PFSK-1 (cell line): ENCODE results near the gene PHETA2.

ENCODE experiments used
- FOXP2 ChIP-seq: optimal IDR thresholded peaks from 2 replicates; pipeline ENCODE3; 2011; ENCODE audit warnings: borderline replicate concordance, control low read depth, inconsistent platforms; ENCODE audit not compliant: insufficient read depth; ENCODE audit errors: extremely low read length, extremely low read depth
- POLR2AphosphoS5 ChIP-seq: IDR thresholded peaks from 2 replicates; pipeline ENCODE4 v1.6.1; 2012; ENCODE audit warnings: low read depth, mild to moderate bottlenecking, control low read depth, low read length, moderate library complexity
- SIN3A ChIP-seq: IDR thresholded peaks from 2 replicates; pipeline ENCODE4 v1.6.1; 2012; ENCODE audit warnings: mild to moderate bottlenecking, low read length, moderate library complexity, borderline replicate concordance; ENCODE audit not compliant: insufficient read depth
- TAF1 ChIP-seq: IDR thresholded peaks from 2 replicates; pipeline ENCODE4 v1.6.1; 2012; ENCODE audit warnings: low read length, control low read depth, borderline replicate concordance; ENCODE audit not compliant: insufficient read depth
- TF ChIP-seq, protein P1 (sequence below), 2 experiments: IDR thresholded peaks; 2 replicates each; pipeline versions ENCODE4 v1.6.1 to v1.8.0; 2011 to 2012; ENCODE audit warnings: low read depth in 2 of 2, low read length in 2 of 2, control low read depth in 1 of 2, inconsistent platforms in 1 of 2, mild to moderate bottlenecking in 1 of 2, moderate library complexity in 1 of 2; ENCODE audit not compliant: insufficient read depth in 1 of 2

The PHETA2 gene

DNA sequence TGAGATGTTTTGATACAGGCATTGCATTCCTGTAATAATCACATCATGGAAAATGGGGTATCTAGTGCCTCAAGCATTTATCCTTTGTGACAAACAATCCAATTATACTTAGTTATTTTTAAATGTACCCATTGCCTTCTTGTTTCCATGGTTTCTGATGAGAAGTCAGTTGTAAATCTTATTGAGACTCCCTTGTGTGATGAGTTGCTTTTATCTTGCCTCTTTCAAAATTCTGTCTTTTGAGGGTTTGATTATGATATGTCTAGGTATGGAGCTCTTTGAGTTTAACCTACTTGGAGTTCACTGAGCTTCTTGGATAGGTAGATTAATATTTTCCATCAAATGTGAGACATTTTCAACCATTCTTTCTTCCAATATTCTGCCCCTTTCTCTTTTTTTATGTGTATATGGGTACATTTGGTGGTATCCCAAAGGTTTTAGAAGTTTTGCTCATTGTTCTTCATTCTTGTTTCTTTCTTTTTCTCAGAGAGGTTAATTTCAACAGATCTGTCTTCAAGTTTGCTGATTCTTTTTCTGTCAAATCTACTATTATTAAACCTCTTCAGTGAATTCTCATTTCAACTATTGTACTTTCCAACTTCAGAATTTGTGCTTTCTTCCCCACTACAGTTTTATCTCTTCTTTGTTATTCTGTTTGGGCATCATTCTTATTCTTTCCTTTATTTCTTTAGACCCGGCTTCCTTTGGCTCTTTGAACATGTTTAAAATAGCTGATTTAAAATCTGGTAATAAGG lies 17.1 kb upstream of the PHETA2 start:
- TF ChIP-seq TAF1 = no peak

DNA sequence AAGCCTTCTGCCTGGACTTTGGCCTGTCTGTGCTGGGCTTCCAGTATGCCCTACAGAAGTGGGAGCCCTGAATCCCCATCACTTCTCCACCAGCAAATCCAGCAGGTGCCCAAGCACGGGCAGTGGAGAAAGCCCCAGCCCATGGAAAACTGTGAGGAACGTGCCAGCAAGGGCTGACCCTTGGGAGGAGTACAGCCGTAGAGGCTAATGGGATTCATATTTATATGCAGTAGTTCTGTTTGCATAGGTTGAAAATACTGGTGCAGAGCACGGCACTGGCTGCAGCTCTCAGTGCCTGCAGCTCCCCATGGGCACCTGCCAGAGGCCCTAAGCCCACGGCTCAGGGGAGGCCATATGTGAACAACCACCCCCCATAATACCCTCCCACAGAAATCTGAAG lies 13.6 kb upstream of the PHETA2 start:
- TF ChIP-seq TAF1 (no peak), SIN3A (no peak), POLR2AphosphoS5 (no peak), FOXP2 (no peak)
- TF ChIP-seq, protein P1, sequence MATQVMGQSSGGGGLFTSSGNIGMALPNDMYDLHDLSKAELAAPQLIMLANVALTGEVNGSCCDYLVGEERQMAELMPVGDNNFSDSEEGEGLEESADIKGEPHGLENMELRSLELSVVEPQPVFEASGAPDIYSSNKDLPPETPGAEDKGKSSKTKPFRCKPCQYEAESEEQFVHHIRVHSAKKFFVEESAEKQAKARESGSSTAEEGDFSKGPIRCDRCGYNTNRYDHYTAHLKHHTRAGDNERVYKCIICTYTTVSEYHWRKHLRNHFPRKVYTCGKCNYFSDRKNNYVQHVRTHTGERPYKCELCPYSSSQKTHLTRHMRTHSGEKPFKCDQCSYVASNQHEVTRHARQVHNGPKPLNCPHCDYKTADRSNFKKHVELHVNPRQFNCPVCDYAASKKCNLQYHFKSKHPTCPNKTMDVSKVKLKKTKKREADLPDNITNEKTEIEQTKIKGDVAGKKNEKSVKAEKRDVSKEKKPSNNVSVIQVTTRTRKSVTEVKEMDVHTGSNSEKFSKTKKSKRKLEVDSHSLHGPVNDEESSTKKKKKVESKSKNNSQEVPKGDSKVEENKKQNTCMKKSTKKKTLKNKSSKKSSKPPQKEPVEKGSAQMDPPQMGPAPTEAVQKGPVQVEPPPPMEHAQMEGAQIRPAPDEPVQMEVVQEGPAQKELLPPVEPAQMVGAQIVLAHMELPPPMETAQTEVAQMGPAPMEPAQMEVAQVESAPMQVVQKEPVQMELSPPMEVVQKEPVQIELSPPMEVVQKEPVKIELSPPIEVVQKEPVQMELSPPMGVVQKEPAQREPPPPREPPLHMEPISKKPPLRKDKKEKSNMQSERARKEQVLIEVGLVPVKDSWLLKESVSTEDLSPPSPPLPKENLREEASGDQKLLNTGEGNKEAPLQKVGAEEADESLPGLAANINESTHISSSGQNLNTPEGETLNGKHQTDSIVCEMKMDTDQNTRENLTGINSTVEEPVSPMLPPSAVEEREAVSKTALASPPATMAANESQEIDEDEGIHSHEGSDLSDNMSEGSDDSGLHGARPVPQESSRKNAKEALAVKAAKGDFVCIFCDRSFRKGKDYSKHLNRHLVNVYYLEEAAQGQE (IDR thresholded peaks at IDR 0.05; ENCODE audit: insufficient read depth in 1 of 2, low read depth in 2 of 2, low read length in 2 of 2) = no peak

DNA sequence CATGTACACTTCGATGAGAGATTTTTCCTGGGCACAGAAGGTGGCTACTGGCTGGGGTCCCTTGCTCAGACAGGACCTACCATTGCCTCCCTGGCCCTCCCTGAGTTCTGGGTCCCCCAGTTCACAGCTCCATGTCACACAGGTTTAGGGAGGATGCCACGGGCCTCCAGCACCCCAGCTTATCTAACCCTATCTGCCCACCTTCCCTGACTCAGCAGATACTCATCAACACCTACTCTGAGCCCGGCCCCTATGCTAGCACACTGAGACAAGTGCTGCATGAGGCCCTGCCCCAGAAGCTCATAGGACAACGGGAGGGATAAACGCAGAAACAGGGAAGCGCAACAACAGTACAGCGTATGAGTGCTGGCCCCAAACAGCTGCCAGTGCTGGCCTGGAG lies 13.0 kb upstream of the PHETA2 start:
- TF ChIP-seq FOXP2 (no peak), TAF1 (no peak), POLR2AphosphoS5 (no peak), SIN3A (no peak)
- TF ChIP-seq, protein P1 (IDR thresholded peaks at IDR 0.05; ENCODE audit: insufficient read depth in 1 of 2, low read depth in 2 of 2, low read length in 2 of 2) = no peak

DNA sequence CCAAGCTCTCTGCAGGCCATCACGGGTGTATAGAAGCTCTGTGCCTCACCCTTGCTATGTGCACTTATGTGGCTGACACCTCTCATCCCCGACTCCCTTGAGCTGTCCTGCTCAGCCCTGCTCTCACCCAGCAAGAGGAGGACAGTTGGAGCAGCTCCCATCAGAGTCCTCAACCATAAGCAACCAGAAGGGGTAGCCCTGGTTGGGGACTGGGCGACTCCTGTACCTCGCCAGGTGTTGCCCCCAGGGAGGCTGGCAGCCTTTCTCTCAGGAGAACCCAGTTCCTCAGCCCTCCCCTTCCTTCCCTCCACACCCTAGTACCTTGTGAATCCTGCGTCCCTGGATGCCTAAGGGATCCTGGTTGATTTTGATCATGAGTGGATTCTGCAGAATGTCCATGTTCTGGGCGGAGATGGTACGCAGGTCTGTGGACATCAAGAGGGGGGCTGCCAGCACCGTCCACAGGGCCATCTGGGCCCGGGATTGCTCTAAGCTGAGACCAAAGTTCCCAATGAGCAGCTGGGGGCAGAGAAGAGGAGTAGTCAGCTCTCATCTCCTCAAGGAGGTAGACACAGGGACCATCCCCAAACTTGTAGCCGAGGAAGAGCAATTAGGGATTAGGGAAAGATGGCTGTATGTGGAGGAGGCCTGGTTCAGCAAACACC lies 11.4 kb upstream of the PHETA2 start:
- TF ChIP-seq POLR2AphosphoS5 (no peak), SIN3A (no peak), TAF1 (no peak), FOXP2 (no peak)
- TF ChIP-seq, protein P1 (IDR thresholded peaks at IDR 0.05; ENCODE audit: insufficient read depth in 1 of 2, low read depth in 2 of 2, low read length in 2 of 2) = no peak

DNA sequence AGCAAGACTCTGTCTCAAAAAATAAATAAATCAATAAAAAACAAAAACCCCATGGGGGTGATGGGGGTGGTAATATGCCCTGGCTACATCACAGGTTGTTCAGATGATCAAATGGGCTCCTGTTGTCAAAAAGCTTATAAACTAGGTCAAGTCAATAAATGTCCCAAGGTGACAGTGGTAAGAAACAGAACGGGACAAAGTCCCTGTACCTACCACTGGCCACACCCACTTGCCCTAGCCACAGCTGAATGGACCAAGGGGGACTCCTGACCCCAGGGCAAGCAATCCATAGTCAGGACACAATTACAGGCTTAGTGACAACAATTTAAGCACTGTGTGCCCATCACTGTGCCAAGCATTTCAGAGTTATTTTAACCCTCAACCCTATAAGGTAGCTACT lies 9.4 kb upstream of the PHETA2 start:
- TF ChIP-seq FOXP2 (no peak), SIN3A (no peak), POLR2AphosphoS5 (no peak), TAF1 (no peak)
- TF ChIP-seq, protein P1 (IDR thresholded peaks at IDR 0.05; ENCODE audit: insufficient read depth in 1 of 2, low read depth in 2 of 2, low read length in 2 of 2) = no peak
